Activated gamma-delta T cell treated with Interleukin-2 at 50 U/mL for 16 hours (primary cell): Measurements from ENCODE around the gene CCDC148.

ENCODE experiments used
- DNase-seq: peaks from one replicate; pipeline ENCODE4 v3.0.0-alpha.2; 2020

The CCDC148 gene

GRCh38 chr2:158456309-158457066 lies at the start of gene CCDC148, which contains the start of gene PKP4:
TSS of gene CCDC148 (minus strand) at chr2:158456753. CDS start at chr2:158456439, 314 bp downstream.
TSS of gene PKP4 (plus strand) at chr2:158456952. CDS start at chr2:158533185, 76,233 bp downstream.
- peak; percentile 83 for DNase-seq

GRCh38 chr2:158505448-158505934 lies 48.9 kb upstream of the CCDC148 start:
- no peak for DNase-seq

GRCh38 chr2:158504088-158504487 lies 47.5 kb upstream of the CCDC148 start:
- no peak for DNase-seq

- DNase-seq, result no peak
Observed at GRCh38 chr2:158502974-158503373, 46.4 kb upstream of the CCDC148 start.

- no peak for DNase-seq
Observed at GRCh38 chr2:158501301-158501700, 44.7 kb upstream of the CCDC148 start.

- no peak for DNase-seq
Observed at GRCh38 chr2:158500333-158500732, 43.8 kb upstream of the CCDC148 start.

GRCh38 chr2:158499383-158499782 lies 42.8 kb upstream of the CCDC148 start:
- no peak for DNase-seq

- DNase-seq, result no peak
Observed at GRCh38 chr2:158498749-158499136, 42.2 kb upstream of the CCDC148 start.

GRCh38 chr2:158498043-158498748 lies 41.6 kb upstream of the CCDC148 start:
- no peak for DNase-seq

- no peak for DNase-seq
Observed at GRCh38 chr2:158497486-158497885, 40.9 kb upstream of the CCDC148 start.

- DNase-seq, result no peak
Observed at GRCh38 chr2:158496986-158497385, 40.4 kb upstream of the CCDC148 start.

- DNase-seq, result no peak
Observed at GRCh38 chr2:158495175-158495574, 38.6 kb upstream of the CCDC148 start.

- DNase-seq, result no peak
Observed at GRCh38 chr2:158493458-158493857, 36.9 kb upstream of the CCDC148 start.

GRCh38 chr2:158491072-158491471 lies 34.5 kb upstream of the CCDC148 start:
- no peak for DNase-seq

- no peak for DNase-seq
Observed at GRCh38 chr2:158489366-158490112, 33.0 kb upstream of the CCDC148 start.

GRCh38 chr2:158488442-158489216 lies 32.1 kb upstream of the CCDC148 start:
- no peak for DNase-seq

GRCh38 chr2:158487419-158487818 lies 30.9 kb upstream of the CCDC148 start:
- no peak for DNase-seq

GRCh38 chr2:158486970-158487325 lies 30.4 kb upstream of the CCDC148 start:
- DNase-seq, result no peak

- DNase-seq, result no peak
Observed at GRCh38 chr2:158486150-158486969, 29.8 kb upstream of the CCDC148 start.

- no peak for DNase-seq
Observed at GRCh38 chr2:158484892-158485556, 28.5 kb upstream of the CCDC148 start.

- DNase-seq, result no peak
Observed at GRCh38 chr2:158482594-158482993, 26.0 kb upstream of the CCDC148 start.
